K562 (cell line): ENCODE measurements around the gene FAM98C. TPM values are rescaled to one million over a fixed set of nuclear protein-coding genes. Genes with fewer than 3 reads are reported as not detected.
"Not testable (repeated sequence)": the region's sequence is repeated elsewhere in the genome, so short reads cannot be mapped to it uniquely, and the experiment has no call there.

Source experiments
- CBFA2T3 ChIP-seq: fragments of 450-650 bp; IDR thresholded peaks from 2 replicates; pipeline ENCODE4 v1.6.1; 2017
- DPF2 ChIP-seq: fragments of 450-650 bp; IDR thresholded peaks from 2 replicates; pipeline ENCODE4 v1.6.1; 2016
- L3MBTL2 ChIP-seq: fragments of 450-650 bp; IDR thresholded peaks from 2 replicates; pipeline ENCODE4 v1.6.1; 2016; ENCODE audit warnings: mild to moderate bottlenecking, moderate library complexity
- NR4A1 ChIP-seq, 2 experiments: fragments of 250-450 bp in 1 of 2; fragments of 450-650 bp in 1 of 2; sonication (Bioruptor Pico) in 1 of 2; IDR thresholded peaks; 2 replicates each; pipeline versions ENCODE4 v1.4.0 to v1.6.1; 2016 to 2020; ENCODE audit warnings: mild to moderate bottlenecking in 2 of 2, missing compliant biosample characterization in 1 of 2, missing genetic modification characterization in 1 of 2, moderate library complexity in 1 of 2
- TAL1 ChIP-seq: fragments of 450-650 bp; IDR thresholded peaks from 2 replicates; pipeline ENCODE4 v1.6.1; 2016; ENCODE audit warnings: mild to moderate bottlenecking
- polyA plus RNA-seq, 8 experiments: library from polyadenylated mRNA; depleted of rRNA in 4 of 8; stranded (reverse) in 5 of 8; unstranded in 3 of 8; fragments of >200 nt; fragmentation: Nextera tagmentation in 2 of 8; fragmentation: Illumina TruSeq in 1 of 8; extraction: Ambion mirVana in 2 of 8; extraction: Trizol in 1 of 8; gene quantifications; 2 replicates each; pipeline versions ENCODE4 v1.2.1 to v1.2.3, GENCODE V29; 2011 to 2014; ENCODE audit warnings: inconsistent platforms in 1 of 8, missing spikeins in 1 of 8
- total RNA-seq, 7 experiments: library from RNA; depleted of rRNA in 6 of 7; stranded (reverse); fragments of >200 nt in 6 of 7; fragmentation: Illumina TruSeq in 2 of 7; extraction: Trizol in 2 of 7; gene quantifications; 2 replicates each; pipeline versions ENCODE4 v1.2.1 to v1.2.3, GENCODE V29; 2011 to 2021; ENCODE audit warnings: low replicate concordance in 1 of 7
- TF ChIP-seq, protein P1 (sequence below): fragments of 450-650 bp; IDR thresholded peaks from 2 replicates; pipeline ENCODE4 v1.6.1; 2016; ENCODE audit warnings: mild to moderate bottlenecking, moderate library complexity
- TF ChIP-seq, protein P2 (sequence below): sonication (generic); formaldehyde crosslinking; IDR thresholded peaks from 2 replicates; pipeline ENCODE4 v1.8.0; 2022; ENCODE audit warnings: mild to moderate bottlenecking, missing genetic modification reagents

The FAM98C gene
- total and polyA plus RNA-seq, 9 of the 15 experiments (the other 6 are each of a cell fraction or from before 2014, with no cell fraction given), result 1.7 to 43.8 (median 13.7) TPM

DNA sequence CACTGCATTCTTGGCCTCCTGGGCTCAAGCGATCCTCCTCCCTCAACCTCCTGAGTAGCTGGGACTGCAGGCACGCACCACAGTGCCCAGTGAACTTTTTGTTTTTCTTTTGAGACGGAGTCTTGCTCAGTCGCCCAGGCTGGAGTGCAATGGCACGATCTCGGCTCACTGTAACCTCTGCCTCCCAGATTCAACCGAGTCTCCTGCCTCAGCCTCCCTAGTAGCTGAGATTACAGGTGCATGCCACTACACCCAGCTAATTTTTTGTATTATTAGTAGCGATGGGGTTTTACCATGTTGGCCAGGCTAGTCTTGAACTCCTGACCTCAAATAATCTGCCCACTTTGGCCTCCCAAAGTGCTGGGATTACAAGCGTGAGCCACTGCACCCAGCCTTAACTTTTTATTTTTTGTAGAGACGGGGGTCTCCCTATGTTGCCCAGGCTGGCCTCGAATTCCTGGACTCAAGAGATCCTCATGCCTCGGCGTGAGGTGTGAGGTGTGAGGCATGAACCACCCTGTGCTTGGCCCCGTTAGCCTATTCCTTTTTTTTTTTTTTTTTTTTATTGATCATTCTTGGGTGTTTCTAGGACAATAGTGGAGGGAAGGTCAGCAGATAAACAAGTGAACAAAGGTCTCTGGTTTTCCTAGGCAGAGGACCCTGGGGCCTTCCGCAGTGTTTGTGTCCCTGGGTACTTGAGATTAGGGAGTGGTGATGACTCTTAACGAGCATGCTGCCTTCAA lies 39.8 kb upstream of the FAM98C start (continued):
- TF ChIP-seq, protein P1, sequence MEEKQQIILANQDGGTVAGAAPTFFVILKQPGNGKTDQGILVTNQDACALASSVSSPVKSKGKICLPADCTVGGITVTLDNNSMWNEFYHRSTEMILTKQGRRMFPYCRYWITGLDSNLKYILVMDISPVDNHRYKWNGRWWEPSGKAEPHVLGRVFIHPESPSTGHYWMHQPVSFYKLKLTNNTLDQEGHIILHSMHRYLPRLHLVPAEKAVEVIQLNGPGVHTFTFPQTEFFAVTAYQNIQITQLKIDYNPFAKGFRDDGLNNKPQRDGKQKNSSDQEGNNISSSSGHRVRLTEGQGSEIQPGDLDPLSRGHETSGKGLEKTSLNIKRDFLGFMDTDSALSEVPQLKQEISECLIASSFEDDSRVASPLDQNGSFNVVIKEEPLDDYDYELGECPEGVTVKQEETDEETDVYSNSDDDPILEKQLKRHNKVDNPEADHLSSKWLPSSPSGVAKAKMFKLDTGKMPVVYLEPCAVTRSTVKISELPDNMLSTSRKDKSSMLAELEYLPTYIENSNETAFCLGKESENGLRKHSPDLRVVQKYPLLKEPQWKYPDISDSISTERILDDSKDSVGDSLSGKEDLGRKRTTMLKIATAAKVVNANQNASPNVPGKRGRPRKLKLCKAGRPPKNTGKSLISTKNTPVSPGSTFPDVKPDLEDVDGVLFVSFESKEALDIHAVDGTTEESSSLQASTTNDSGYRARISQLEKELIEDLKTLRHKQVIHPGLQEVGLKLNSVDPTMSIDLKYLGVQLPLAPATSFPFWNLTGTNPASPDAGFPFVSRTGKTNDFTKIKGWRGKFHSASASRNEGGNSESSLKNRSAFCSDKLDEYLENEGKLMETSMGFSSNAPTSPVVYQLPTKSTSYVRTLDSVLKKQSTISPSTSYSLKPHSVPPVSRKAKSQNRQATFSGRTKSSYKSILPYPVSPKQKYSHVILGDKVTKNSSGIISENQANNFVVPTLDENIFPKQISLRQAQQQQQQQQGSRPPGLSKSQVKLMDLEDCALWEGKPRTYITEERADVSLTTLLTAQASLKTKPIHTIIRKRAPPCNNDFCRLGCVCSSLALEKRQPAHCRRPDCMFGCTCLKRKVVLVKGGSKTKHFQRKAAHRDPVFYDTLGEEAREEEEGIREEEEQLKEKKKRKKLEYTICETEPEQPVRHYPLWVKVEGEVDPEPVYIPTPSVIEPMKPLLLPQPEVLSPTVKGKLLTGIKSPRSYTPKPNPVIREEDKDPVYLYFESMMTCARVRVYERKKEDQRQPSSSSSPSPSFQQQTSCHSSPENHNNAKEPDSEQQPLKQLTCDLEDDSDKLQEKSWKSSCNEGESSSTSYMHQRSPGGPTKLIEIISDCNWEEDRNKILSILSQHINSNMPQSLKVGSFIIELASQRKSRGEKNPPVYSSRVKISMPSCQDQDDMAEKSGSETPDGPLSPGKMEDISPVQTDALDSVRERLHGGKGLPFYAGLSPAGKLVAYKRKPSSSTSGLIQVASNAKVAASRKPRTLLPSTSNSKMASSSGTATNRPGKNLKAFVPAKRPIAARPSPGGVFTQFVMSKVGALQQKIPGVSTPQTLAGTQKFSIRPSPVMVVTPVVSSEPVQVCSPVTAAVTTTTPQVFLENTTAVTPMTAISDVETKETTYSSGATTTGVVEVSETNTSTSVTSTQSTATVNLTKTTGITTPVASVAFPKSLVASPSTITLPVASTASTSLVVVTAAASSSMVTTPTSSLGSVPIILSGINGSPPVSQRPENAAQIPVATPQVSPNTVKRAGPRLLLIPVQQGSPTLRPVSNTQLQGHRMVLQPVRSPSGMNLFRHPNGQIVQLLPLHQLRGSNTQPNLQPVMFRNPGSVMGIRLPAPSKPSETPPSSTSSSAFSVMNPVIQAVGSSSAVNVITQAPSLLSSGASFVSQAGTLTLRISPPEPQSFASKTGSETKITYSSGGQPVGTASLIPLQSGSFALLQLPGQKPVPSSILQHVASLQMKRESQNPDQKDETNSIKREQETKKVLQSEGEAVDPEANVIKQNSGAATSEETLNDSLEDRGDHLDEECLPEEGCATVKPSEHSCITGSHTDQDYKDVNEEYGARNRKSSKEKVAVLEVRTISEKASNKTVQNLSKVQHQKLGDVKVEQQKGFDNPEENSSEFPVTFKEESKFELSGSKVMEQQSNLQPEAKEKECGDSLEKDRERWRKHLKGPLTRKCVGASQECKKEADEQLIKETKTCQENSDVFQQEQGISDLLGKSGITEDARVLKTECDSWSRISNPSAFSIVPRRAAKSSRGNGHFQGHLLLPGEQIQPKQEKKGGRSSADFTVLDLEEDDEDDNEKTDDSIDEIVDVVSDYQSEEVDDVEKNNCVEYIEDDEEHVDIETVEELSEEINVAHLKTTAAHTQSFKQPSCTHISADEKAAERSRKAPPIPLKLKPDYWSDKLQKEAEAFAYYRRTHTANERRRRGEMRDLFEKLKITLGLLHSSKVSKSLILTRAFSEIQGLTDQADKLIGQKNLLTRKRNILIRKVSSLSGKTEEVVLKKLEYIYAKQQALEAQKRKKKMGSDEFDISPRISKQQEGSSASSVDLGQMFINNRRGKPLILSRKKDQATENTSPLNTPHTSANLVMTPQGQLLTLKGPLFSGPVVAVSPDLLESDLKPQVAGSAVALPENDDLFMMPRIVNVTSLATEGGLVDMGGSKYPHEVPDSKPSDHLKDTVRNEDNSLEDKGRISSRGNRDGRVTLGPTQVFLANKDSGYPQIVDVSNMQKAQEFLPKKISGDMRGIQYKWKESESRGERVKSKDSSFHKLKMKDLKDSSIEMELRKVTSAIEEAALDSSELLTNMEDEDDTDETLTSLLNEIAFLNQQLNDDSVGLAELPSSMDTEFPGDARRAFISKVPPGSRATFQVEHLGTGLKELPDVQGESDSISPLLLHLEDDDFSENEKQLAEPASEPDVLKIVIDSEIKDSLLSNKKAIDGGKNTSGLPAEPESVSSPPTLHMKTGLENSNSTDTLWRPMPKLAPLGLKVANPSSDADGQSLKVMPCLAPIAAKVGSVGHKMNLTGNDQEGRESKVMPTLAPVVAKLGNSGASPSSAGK, result peak; percentile 67
- TF ChIP-seq TAL1, result peak; percentile 28; the same call in 1 of the 2 replicates
- not testable (repeated sequence) for TF ChIP-seq NR4A1 (CRISPR knock-in tag; IDR thresholded peaks at IDR 0.05)
- TF ChIP-seq NR4A1 (tag; IDR thresholded peaks at IDR 0.05), result 0 out of 2 replicates have a peak, but pooled peaks have one; percentile 30
- TF ChIP-seq CBFA2T3, result peak; percentile 66
- TF ChIP-seq, protein P2, sequence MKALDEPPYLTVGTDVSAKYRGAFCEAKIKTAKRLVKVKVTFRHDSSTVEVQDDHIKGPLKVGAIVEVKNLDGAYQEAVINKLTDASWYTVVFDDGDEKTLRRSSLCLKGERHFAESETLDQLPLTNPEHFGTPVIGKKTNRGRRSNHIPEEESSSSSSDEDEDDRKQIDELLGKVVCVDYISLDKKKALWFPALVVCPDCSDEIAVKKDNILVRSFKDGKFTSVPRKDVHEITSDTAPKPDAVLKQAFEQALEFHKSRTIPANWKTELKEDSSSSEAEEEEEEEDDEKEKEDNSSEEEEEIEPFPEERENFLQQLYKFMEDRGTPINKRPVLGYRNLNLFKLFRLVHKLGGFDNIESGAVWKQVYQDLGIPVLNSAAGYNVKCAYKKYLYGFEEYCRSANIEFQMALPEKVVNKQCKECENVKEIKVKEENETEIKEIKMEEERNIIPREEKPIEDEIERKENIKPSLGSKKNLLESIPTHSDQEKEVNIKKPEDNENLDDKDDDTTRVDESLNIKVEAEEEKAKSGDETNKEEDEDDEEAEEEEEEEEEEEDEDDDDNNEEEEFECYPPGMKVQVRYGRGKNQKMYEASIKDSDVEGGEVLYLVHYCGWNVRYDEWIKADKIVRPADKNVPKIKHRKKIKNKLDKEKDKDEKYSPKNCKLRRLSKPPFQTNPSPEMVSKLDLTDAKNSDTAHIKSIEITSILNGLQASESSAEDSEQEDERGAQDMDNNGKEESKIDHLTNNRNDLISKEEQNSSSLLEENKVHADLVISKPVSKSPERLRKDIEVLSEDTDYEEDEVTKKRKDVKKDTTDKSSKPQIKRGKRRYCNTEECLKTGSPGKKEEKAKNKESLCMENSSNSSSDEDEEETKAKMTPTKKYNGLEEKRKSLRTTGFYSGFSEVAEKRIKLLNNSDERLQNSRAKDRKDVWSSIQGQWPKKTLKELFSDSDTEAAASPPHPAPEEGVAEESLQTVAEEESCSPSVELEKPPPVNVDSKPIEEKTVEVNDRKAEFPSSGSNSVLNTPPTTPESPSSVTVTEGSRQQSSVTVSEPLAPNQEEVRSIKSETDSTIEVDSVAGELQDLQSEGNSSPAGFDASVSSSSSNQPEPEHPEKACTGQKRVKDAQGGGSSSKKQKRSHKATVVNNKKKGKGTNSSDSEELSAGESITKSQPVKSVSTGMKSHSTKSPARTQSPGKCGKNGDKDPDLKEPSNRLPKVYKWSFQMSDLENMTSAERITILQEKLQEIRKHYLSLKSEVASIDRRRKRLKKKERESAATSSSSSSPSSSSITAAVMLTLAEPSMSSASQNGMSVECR (CRISPR knock-in tag), result peak; percentile 14; the same call in 1 of the 2 replicates
- peak; percentile 70 for TF ChIP-seq L3MBTL2
- 0 out of 2 replicates have a peak, but pooled peaks have one; percentile 29 for TF ChIP-seq DPF2
